DOHH2 (cell line): ENCODE results near the gene TMEM72.

ENCODE experiments used
- H3F3A ChIP-seq: fragments of 200-600 bp; sonication (generic), shearing (Covaris generic); 2 replicates; pipeline ENCODE4 v1.6.0; 2016; ENCODE audit warnings: antibody characterized with exemption, mild to moderate bottlenecking; ENCODE audit not compliant: control insufficient read depth, insufficient read depth
- H3K27ac ChIP-seq: fragments of 200-600 bp; sonication (generic); 2 replicates; pipeline ENCODE4 v1.5.1; 2014; ENCODE audit warnings: low read depth, mild to moderate bottlenecking, low read length, moderate library complexity
- H3K27me3 ChIP-seq: fragments of 200-600 bp; sonication (generic); 2 replicates; pipeline ENCODE4 v1.6.1; 2014; ENCODE audit warnings: mild to moderate bottlenecking, low read length, mixed read lengths; ENCODE audit not compliant: control insufficient read depth
- H3K36me3 ChIP-seq: fragments of 200-600 bp; sonication (generic); 2 replicates; pipeline ENCODE4 v1.6.1; 2014; ENCODE audit warnings: mild to moderate bottlenecking, low read length, moderate library complexity, mixed read lengths; ENCODE audit not compliant: control insufficient read depth
- H3K4me1 ChIP-seq: fragments of 200-600 bp; sonication (generic); 2 replicates; pipeline ENCODE4 v1.6.1; 2014; ENCODE audit warnings: mild to moderate bottlenecking, low read length, mixed read lengths; ENCODE audit not compliant: control insufficient read depth
- H3K4me2 ChIP-seq: fragments of 200-600 bp; sonication (generic); 2 replicates; pipeline ENCODE4 v1.6.0; 2014; ENCODE audit warnings: mild to moderate bottlenecking, low read length, moderate library complexity
- H3K4me3 ChIP-seq: fragments of 200-600 bp; sonication (generic); 2 replicates; pipeline ENCODE4 v1.5.1; 2014; ENCODE audit warnings: mild to moderate bottlenecking, low read length, mixed read lengths
- H3K79me2 ChIP-seq: fragments of 200-600 bp; sonication (generic); 2 replicates; pipeline ENCODE4 v1.6.1; 2014; ENCODE audit warnings: mild to moderate bottlenecking, low read length, mixed read lengths; ENCODE audit not compliant: control insufficient read depth
- H3K9me2 ChIP-seq: fragments of 200-600 bp; sonication (generic); replicated peaks from 2 replicates; pipeline ENCODE4 v1.6.1; 2014; ENCODE audit warnings: mild to moderate bottlenecking, low read length, mixed read lengths; ENCODE audit not compliant: control insufficient read depth
- H3K9me3 ChIP-seq: fragments of 200-600 bp; sonication (generic); 2 replicates; pipeline ENCODE4 v1.6.1; 2014; ENCODE audit warnings: antibody characterized with exemption, low read length, mixed read lengths; ENCODE audit not compliant: control insufficient read depth, insufficient read depth
- H4K20me1 ChIP-seq: fragments of 200-600 bp; sonication (generic); 2 replicates; pipeline ENCODE4 v1.6.0; 2014; ENCODE audit warnings: low read depth, mild to moderate bottlenecking, antibody characterized with exemption, low read length, moderate library complexity; ENCODE audit not compliant: control insufficient read depth, insufficient read depth
- EZH2phosphoT487 ChIP-seq: fragments of 200-600 bp; sonication (generic); IDR thresholded peaks from 2 replicates; pipeline ENCODE4 v1.6.1; 2017; ENCODE audit warnings: borderline replicate concordance, mild to moderate bottlenecking, antibody characterized with exemption, low read length, moderate library complexity, mixed read lengths
- TF ChIP-seq, protein P1 (sequence below): fragments of 200-600 bp; sonication (generic); IDR thresholded peaks from one replicate; pipeline ENCODE4 v1.5.1; 2014; ENCODE audit warnings: antibody characterized with exemption, mild to moderate bottlenecking, low read depth, low read length; ENCODE audit not compliant: poor library complexity, severe bottlenecking

The TMEM72 gene

DNA sequence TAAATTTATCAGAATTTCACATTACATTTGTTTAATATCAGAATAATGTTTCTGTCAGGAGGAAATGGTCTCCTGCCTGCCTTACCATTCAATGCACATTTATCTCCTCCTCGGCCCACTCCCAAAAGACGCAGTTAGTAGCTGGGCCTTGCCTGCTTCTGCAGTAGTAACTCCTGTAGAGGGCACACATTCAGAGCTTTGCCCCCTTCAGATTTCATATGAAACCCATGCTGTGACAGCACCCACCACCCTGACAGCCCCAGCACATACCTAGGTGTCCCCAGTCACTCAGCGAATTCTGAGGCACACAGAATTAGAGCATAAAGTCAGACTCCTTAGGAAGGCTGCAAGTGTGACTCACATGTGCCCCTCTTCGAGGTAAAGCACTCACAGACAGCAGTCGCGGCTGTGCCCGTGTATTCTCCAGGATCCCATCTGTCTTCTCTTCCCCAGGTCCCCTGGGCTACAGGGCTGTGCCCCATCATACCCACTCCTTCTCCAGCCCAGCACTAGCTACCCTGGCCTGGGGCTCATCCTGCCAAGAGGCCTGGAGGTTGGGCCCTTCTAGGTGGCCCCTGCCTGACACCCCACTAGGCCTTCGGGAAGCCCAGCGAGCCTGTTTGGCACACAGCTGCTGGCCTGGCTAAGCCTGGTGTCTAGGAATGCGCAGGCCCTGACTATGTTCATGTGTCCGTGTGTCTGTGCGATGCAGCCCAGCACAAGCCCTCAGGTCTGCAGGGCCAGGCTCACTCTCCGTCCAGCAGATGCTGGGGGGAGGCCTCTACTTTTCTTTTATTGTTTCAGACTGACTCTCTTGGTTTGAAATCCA, 72.1 kb downstream of the TMEM72 start:
- H3F3A ChIP-seq, result no peaks in the 10 kb centered on the region
- TF ChIP-seq EZH2phosphoT487, result no peak
- TF ChIP-seq, protein P1, sequence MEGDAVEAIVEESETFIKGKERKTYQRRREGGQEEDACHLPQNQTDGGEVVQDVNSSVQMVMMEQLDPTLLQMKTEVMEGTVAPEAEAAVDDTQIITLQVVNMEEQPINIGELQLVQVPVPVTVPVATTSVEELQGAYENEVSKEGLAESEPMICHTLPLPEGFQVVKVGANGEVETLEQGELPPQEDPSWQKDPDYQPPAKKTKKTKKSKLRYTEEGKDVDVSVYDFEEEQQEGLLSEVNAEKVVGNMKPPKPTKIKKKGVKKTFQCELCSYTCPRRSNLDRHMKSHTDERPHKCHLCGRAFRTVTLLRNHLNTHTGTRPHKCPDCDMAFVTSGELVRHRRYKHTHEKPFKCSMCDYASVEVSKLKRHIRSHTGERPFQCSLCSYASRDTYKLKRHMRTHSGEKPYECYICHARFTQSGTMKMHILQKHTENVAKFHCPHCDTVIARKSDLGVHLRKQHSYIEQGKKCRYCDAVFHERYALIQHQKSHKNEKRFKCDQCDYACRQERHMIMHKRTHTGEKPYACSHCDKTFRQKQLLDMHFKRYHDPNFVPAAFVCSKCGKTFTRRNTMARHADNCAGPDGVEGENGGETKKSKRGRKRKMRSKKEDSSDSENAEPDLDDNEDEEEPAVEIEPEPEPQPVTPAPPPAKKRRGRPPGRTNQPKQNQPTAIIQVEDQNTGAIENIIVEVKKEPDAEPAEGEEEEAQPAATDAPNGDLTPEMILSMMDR, result no peak
- no peaks in the 10 kb centered on the region for H3K79me2 ChIP-seq
- H3K9me2 ChIP-seq, result no peaks in the 10 kb centered on the region
- peaks cover 8% of the 10 kb centered on the region for H3K4me1 ChIP-seq
- H3K4me2 ChIP-seq, result no peak overlapping the region
- H3K27me3 ChIP-seq, result peaks cover 29% of the 10 kb centered on the region
- H3K4me3 ChIP-seq, result no peak overlapping the region
- H3K27ac ChIP-seq, result no peak overlapping the region
- no peaks in the 10 kb centered on the region for H3K36me3 ChIP-seq
- no peaks in the 10 kb centered on the region for H4K20me1 ChIP-seq
- no peaks in the 10 kb centered on the region for H3K9me3 ChIP-seq

DNA sequence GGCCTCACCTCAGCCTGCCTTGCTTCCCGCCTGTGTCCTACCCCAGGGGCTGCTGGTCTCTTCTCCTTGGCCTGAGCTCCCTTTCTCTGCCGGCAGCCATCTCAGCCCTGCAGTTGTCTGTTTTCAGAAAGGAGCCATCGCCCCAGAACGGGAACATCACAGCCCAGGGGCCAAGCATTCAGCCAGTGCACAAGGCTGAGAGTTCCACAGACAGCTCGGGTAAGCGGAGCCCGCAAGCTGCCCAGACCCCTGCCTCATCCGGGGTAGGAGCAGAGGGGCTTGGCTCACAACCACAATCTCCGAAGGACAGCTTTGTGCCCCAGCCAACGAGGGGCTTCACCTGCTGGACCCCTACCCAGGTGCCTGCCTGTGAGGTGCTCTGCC, 72.8 kb downstream of the TMEM72 start:
- H3F3A ChIP-seq, result no peaks in the 10 kb centered on the region
- H3K9me3 ChIP-seq, result no peaks in the 10 kb centered on the region
- no peaks in the 10 kb centered on the region for H3K79me2 ChIP-seq
- peaks cover 29% of the 10 kb centered on the region for H3K27me3 ChIP-seq
- H3K36me3 ChIP-seq, result no peaks in the 10 kb centered on the region
- no peak for TF ChIP-seq EZH2phosphoT487
- TF ChIP-seq, protein P1, result no peak
- peaks cover 2% of the 10 kb centered on the region for H3K4me1 ChIP-seq
- H3K4me3 ChIP-seq, result no peak overlapping the region
- H3K9me2 ChIP-seq, result no peaks in the 10 kb centered on the region
- no peak overlapping the region for H3K27ac ChIP-seq
- H3K4me2 ChIP-seq, result no peak overlapping the region
- H4K20me1 ChIP-seq, result no peaks in the 10 kb centered on the region

DNA sequence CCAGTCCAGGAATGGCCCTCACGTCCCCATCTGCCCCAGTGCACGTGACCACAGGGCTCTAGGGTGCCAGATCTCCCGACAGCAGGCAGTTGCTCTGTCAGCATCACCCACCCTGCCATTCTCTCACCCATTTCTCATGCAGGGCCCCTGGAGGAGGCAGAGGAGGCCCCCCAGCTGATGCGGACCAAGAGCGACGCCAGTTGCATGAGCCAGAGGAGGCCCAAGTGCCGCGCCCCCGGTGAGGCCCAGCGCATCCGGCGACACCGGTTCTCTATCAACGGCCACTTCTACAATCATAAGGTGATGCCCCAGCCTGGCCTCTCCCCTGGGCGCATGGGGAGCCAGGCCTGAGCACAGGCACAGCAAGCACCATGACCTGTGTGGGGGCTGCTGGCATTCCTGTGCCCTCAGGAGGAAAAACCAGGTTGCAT, 73.5 kb downstream of the TMEM72 start:
- no peaks in the 10 kb centered on the region for H3K79me2 ChIP-seq
- no peaks in the 10 kb centered on the region for H3F3A ChIP-seq
- H3K4me3 ChIP-seq, result no peak overlapping the region
- no peaks in the 10 kb centered on the region for H3K36me3 ChIP-seq
- H4K20me1 ChIP-seq, result no peaks in the 10 kb centered on the region
- no peak overlapping the region for H3K4me2 ChIP-seq
- H3K4me1 ChIP-seq, result no peaks in the 10 kb centered on the region
- H3K9me3 ChIP-seq, result no peaks in the 10 kb centered on the region
- TF ChIP-seq, protein P1, result no peak
- TF ChIP-seq EZH2phosphoT487, result no peak
- no peak overlapping the region for H3K27ac ChIP-seq
- peaks cover 28% of the 10 kb centered on the region for H3K27me3 ChIP-seq
- no peaks in the 10 kb centered on the region for H3K9me2 ChIP-seq
